GM19328 (cell line): ENCODE measurements around the gene CIDEA.

ENCODE experiments used
- ATAC-seq: cut with Tn5 transposase; IDR thresholded peaks from one replicate; pipeline ENCODE4 v1.9.1; 2021; ENCODE audit warnings: mild to moderate bottlenecking, moderate library complexity; ENCODE audit not compliant: unreplicated experiment

The CIDEA gene

DNA sequence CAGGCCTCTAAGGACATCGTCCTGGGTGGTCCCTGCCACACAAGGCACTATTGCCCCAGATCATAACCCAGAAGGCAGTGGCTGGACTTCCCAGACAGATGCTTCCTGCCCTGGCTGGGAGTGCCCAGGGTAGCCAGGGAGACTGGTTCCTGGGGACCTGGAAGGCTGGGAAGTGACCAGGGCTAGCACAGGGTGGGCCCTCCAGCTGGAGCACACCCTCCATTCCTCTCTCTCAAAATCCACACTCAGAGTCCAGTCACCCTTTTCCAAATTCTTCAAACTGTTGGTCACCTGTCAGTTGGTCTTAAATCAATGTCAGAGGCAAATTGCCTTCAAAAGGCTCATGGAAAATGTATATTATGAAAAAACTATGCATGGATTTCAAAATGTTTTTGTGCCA is 42.3 kb downstream of the CIDEA start:
- ATAC-seq: no peak

DNA sequence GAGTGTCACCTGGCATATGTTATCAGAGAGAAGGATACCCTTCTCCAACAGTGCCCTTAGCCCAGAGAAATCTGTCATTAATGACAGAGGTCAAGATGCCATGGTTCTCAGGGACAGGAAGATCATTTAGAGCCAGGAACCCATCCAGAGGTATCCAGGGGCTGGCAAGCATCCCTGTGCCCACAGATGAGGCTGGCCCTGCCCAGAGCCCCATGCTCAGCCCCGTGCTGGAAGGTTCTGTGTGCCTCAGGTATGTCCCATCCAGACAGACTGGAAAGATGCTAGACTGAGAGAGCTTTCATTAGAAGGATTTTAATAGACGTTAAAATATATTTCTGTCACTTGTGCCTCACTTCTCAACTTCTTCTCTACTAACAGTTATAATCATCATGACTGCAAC is 45.7 kb downstream of the CIDEA start:
- no peak for ATAC-seq

DNA sequence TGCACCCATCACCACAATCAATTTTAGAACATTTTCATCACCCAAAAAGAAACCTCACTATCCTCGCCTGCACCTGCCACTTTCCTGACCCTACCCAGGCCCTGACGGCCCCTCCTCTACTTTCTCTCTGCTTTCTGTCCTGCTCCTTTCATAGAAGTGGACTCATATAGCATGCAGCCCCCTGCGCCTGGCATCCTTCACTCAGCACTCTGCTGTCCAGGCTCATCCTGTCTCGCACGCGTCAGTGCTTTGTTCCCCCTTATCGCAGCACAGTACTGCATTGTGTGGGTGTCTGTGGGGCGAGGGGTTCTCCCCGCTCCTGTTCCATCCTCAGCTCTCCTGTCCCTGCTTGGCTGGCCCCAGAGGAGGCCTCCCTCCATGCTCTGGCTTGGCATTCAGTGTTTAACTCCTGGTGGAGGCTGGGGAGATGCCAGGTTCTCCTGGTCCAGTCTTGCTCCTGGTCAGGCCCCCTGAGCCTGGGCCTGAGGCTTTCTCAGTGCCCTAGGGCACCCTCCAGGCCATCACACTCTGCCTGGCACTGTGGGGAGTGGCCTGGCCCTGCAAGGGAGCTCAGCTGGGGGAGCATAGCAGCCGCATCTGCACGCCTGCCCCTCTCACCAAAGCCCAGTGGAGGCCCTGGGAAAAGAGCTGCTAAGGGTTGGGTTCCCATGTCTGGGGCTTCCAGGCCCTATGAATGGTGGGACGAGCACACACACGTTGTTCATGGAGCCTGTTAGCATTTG is 47.3 kb downstream of the CIDEA start:
- no peak for ATAC-seq

DNA sequence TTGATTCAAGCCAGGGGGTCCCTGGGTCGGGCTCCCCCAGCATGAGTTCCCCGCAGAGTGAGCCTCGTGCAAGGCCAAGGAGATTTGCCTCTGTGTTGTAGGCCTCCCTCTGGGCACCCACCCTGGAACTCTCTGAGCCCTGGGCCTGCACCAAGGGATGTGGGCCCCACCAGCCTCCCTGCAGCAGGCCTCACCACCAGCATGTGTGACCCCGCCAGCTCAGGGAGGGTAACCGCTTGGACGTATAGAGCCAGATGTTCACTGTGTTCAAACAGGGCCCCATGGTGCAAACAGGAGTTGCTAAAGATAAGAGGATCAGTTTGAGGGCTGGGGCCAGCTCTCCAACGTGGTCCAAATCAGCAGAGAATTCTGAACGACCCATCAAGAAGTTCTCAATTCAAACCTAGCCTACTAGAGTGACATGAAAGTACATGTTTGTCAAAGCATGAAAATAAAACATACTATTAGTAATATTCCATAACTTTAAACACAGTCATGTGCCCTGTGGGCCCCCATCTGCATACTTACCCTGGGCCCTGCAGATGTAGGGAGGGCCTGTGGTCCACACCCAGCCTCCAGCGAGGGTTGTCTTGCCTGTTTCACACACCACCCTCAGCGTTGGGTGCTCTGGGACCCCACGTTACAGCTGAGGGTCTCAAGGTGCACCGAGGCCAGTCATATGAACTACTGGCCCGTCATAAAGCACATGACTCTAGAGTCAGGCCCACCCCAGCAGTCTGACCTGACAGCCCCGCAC is 48.4 kb downstream of the CIDEA start:
- ATAC-seq: no peak

DNA sequence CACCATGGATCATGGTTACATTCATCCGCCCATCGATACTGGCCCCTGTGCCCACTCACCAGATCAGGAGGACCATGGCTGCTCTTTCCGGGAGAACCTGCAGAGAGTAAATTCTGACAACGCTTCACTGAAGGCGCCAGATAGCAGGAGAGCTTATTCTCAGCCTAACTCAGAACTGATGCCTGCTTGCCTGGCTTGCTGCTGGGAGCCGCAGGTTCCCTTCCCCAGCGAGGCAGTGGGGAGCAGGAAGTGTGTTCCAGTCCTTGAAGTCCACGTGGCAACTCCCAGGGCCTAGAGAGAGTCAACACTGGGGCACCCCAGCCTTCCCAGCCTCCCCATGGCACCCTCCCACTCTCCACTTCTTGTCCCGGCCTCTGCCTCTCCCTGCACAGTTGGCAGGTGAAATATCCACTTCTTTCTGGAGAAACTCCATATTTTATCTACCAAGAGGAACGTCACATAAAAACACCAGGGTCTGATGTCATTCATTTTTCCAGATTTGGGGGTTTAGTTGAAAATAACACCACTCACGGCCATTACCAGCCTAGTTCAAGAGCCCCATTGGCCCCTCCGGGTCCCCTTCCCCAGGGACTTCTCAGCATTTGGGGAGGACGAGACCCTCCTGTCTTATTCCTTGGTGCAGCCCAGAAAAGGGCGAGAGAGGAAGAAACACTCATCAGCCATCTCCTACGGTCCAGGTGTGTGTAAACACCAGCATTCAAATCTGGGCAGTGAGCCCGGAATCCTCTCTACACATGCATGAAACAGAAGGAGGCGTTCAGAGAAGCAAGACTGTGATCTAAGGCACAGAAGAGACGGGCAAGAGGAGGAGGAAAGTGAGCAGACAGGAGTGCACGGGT is 50.4 kb downstream of the CIDEA start:
- no peak for ATAC-seq

DNA sequence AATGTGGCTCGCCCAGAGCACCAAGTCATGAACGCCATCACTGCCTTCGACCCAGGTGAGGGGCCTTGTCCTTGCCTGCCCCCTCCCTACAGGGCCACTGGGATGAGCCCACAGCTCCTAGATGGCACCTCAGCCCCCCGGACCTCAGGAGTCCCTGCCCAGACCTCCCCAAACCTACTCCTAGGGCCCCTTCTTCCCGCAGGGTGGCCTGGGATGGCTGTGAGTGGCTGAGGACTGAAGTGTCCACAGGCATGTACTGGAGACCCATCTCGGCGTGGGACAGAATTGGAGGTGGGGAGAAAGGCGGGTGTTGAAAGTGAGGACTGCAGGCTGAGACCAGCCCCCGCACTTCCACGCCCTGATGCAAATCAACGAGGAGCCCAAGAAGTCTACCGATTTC is 51.0 kb downstream of the CIDEA start:
- ATAC-seq: no peak

DNA sequence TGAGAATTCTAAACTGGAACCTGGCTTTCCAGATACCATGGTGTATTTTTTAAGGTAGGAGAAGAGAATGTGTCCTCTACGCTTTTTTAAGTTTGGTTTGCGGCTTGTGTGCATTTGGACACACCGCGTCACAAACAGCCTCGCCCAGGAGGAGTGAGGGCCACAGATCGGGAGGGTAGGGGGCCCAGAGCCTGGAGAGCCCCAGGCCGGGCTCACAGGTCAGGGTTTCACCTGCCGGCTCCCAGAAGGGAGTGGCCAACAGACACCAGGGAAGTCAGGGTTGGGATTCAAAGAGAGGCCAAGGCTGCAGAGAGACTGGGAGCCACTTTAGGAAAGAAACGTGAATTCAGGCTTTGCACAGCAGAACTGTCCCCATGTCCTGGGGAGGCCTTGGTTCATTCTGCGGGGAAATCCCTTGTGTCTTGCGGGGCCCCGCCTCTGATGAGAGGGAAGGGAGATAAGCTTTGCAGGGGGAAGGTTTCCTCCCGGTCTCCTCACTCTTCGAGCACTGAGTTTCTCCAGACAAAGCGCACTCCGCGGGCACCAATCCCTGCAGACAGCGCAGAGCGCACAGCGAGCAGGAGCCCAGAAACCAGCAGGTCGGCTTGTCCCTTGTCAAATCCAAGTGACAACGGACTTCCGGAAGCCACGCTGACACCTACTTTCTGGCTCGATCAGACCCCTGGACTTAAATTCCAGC is 51.9 kb downstream of the CIDEA start:
- no peak for ATAC-seq

DNA sequence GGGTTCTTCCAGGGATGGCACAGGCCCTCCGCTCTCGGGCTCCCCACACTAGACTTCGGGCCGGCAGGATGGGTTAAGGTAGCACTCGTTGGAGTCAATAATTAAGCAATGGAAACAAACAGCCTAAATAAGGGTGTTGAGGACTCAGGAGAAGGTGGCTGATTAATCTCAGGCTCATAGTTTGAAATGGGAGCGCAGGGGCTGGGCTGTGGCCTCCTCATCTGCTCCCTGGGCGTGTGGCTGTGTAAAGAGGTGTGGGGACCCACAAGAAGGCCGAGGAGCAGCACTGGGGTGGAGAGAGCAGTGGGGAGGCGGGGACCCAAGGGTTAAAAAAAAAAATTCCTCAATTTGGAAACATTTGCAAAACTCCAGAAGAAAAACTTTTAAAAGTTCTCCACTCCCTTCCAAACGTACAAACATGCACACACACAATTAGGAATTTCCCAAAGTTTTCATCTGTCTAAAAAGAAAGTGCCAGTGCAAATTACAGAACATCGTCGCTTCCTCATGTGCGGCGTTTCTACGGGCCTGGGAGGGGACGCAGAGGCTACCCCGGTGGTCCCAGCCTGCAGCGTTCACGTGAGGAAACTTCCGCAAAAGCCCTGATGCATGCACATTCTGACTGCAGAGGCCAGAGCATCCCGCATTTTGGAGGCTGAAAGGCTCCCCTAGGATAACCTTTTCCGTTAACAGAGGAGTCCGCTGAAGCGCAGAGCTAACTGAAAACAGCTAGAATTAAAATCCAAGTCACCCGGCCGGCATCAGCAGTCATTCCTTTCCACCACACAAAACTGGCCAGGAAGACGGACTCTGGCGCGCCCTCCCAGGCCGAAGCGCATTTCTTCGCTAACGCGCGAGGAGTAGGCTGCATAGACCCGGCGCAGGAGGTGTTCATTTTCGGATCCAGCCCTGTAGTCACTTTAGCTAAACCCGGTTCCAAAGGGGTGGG is 52.9 kb downstream of the CIDEA start:
- no peak for ATAC-seq

DNA sequence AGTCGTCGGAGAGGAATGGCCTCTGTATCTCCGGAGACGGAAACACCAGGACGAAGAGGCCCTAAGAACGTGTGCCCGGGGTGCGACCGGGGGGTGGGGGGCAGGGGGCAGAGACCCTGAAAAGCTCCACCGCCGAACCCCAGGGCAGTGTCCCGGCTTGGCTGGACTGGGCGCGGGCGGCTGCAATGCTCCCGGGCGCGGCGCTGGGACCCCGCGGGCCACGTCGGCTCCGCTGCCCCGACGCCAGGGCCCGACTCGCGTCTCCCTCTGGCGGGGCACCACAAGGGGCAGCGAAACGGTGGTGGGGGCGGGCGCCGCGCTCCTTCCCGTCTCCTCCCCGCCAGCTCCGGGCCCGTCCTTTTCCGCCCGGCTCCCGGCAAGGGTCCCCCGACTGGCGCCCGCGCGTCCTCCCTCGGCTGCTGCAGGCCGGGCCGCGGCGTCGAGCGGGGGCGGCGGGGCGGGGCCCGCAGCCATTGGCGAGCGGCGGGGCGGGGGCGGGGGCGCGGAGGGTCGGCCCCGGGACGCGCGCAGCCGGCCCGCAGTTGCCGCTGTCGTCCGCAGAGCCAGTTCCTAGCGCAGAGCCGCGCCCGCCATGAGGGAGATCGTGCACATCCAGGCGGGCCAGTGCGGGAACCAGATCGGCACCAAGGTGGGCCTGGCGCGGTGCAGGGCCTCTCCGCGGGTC is 53.7 kb downstream of the CIDEA start, which contains the start of gene TUBB6:
Gene TUBB6 (plus strand): TSS at position 541 of the 685 bp plus-strand sequence. CDS start 52 bp downstream, at position 593.
- no peak for ATAC-seq

DNA sequence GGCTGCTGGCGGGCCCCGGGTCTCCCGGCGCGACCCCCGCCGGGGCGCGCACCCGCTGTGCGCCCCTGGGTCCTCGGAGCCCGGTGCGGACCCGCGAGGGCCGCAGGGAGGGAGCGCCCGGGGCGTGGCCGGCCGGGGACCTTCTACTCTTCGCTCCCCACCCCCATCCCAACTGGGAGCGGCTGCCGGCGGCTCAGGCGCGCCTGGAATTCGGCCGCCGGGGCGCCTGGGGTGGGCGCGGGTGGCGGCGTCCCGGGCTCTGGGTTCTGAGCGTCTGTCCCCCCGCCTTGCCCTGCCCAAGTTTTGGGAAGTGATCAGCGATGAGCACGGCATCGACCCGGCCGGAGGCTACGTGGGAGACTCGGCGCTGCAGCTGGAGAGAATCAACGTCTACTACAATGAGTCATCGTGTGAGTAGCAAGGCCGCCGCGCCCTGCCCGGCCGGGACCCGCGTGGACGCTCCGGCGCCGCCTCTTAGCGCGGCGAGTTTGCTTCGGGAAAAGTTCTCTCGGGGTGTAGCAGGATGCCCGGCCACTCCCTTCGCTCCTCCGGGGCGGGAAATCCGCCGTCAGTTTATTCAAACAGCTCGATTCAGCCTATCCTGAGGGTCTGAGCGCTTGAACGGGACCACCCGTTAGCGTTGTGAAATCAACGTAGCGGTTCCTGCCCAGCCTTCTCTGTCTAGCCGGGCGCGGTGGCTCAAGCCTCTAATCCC is 54.4 kb downstream of the CIDEA start:
- ATAC-seq: no peak

DNA sequence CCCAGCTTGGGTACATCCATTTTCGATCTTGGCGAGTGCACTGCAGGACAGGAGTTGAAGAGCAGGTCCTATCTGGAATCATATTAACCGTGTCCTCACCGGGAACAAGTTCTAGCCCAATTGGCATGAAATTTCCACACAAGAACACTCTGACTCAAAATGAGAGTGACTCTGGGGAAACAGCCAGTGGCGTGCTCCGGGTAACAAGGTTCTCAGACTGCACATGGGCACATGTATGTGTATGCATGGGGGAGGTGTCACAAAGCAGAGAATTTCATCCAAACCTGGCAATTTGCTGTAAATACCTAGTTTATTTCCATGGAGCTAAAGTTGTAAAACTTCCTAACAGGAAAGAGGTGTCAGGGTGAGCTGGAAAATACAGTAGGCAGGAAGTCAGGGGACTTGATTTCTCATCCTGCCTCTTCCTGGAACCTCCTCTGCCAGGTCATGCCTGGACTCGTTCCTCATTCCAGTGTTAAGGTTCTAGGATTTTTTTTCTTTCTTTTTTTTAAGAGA is 55.6 kb downstream of the CIDEA start:
- no peak for ATAC-seq

DNA sequence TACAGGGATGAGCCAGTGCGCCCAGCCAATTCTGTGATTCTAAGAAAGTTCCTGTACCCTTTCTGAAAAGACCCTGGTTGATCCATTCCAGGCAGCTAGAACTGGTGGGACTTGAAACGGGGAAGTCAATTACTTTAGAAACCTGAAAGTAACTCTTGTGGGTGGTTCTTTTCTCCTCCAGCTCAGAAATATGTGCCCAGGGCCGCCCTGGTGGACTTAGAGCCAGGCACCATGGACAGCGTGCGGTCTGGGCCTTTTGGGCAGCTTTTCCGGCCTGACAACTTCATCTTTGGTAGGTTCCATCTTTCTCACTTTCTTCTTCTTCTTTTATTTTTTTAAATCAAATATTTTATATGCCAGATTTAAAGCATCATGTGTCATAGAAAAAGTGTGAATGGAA is 56.6 kb downstream of the CIDEA start:
- ATAC-seq: no peak

DNA sequence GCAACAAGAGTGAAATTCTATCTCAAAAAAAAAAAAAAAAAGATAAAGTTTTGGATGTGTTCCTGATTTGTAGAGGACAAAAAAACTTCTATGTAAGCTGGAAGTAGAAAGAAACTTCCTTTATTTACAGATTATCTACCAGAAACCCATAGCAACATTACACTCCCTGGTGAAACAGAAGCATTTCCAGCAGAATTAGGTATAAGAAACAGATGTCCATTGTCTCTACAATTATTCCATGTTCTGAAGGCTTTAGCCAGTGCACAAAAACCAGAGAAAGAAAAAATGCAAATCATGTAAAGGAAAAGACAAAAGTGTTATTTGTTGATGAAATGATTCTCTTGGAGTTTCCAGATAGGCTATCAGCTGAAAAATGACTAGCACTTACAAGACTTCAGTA is 58.8 kb downstream of the CIDEA start:
- ATAC-seq: no peak

DNA sequence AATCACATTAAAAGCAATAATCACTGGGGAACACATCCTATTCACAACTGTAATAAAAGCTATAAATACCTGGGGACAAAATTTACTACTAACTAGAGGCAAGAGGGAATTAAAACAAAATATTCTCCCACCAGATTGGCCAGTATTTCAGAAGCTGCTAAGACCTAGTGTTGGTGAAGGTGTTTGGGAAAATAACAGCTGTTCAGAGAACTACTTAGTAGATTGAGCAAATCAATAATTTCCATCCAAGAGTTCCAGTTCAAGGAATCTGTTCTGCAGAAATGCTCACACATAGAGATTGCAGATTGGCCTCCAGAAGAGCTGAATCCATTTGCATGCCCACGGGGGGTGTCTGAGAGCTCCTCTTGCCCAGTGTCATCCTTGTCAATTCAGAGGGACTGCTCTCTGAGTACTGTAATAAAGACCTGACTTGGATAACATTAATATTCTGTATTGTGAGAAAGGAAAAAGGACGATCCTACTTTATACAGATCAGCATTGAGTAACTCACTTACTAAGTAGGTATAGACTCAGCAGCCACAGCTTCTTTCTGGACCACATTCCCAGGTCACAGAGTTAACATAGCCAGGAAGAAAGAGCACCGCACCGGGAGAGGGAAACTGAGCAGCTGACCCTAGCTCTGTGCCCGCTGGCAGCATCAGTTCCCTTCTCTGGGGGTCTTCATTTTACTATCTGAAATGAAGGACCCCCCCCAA is 59.5 kb downstream of the CIDEA start:
- no peak for ATAC-seq

DNA sequence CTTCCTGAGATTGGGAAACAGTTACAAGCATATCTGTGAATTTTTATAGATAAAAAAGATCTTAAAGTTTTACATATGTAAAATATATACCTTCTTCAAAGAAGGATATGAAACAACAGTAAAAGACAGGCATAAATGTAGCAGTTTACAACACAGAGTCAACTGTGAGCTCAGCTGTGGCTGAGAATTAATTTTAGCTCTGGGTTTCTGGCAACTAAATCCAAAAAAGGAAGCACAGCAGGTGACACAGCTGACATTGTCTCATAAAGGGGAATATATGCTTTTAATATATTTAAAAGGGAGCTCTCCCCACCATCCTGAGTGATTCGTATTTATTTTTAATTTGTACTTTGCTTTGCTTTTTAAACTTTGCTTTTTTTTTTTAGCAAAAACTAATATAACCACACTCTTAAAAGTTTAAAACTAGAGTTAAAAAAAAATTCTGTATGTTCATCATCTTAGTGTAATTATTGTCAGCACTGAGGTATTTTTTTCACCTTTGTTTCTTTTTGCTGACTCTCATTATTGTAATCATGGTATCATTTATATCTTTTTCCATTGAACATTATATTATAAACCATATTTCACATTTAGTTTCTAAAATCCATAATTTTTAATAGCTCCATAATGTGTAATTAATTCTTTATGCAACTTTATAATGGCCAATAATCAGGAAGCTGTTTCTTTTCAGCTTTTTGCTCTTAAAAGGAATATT is 60.6 kb downstream of the CIDEA start:
- no peak for ATAC-seq

DNA sequence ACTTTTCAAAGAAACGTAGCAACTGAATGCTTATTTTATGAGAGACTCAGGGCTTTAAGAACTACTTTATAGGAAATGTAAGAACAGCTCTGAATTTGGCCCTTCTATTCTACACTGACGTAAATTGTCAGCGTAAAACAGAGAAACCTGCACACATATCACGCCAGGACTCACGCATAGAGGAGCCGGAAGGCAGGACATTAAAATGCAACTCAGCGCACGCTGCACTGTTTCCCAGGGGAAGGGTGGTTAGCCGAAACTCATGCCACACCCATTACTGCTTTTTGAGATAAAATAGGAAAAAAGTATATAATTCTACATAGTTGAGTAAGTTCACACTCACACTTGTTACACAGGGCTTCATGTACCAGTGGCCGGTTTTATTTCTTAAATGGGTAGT is 61.3 kb downstream of the CIDEA start:
- no peak for ATAC-seq

DNA sequence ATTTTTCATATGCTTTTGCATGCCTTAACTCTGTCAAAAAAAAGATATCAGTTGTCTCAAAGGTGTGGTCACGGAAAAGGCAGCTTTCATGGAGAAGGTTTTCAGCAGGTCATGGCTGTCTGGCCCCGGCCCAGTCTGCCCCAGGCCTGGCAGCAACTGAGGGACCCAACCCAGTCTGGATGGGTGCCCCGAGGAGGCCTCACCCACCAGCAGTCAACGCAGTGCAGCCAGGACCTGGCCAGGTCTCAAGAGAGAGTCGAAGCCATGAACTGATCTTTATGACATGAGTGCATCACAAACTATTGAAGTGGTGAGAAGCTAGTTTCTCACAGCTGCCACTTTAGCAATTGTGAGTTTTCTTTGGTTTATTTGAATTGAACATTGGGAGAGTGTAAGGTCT is 61.8 kb downstream of the CIDEA start:
- ATAC-seq: no peak
